Endothelial cell of umbilical vein (primary cell): Measurements from ENCODE around the gene COX4I1. TPM values are rescaled to one million over a fixed set of nuclear protein-coding genes. Genes with fewer than 3 reads are reported as not detected.

ENCODE experiments used
- BruUV-seq: library from RNA; stranded (reverse); fragments of 400-500 nt; replicated peaks from 2 replicates; lab custom pipeline; 2021; lab: Mats Ljungman, UMichigan
- CTCF ChIA-PET: fragments of 300-600, 350-600 bp; sonication (Branson Sonifier 250); formaldehyde crosslinking; loops from one replicate; lab custom pipeline; 2021; ENCODE audit warnings: antibody characterized with exemption, inconsistent platforms; lab: Charles Lee
- POLR2A ChIA-PET: fragments of 300-600, 350-600 bp; sonication (Branson Sonifier 250); formaldehyde crosslinking; loops from one replicate; lab custom pipeline; 2021; ENCODE audit warnings: antibody characterized with exemption, inconsistent platforms; lab: Charles Lee
- DNase-seq: peaks from one replicate; pipeline ENCODE4 v3.0.0-alpha.2; 2011; ENCODE audit warnings: low read depth, low spot score
- FAIRE-seq: peaks from 2 replicates; lab custom pipeline; 2011; peaks lifted over from hg19 to GRCh38; lab: Jason Lieb, UNC
- H2AFZ ChIP-seq: 2 replicates; pipeline ENCODE4 v1.6.0; 2012; ENCODE audit warnings: low read depth, low read length, control low read depth, inconsistent platforms
- H3K27ac ChIP-seq: 2 replicates; pipeline ENCODE4 v1.5.1; 2011; ENCODE audit warnings: low read depth, mild to moderate bottlenecking, control low read depth, low read length, moderate library complexity; ENCODE audit not compliant: insufficient read depth
- H3K27me3 ChIP-seq, 2 experiments: 2 replicates each; pipeline versions ENCODE4 v1.6.0 to v1.6.1; 2011; ENCODE audit warnings: low read length in 2 of 2, mixed read lengths in 1 of 2; ENCODE audit not compliant: control insufficient read depth in 2 of 2, insufficient read depth in 2 of 2
- H3K36me3 ChIP-seq, 2 experiments: 2 replicates in 1 of 2; 3 replicates in 1 of 2; pipeline ENCODE4 v1.5.1; 2011; ENCODE audit warnings: low read length in 2 of 2, mild to moderate bottlenecking in 1 of 2, moderate library complexity in 1 of 2; ENCODE audit not compliant: control insufficient read depth in 2 of 2, insufficient read depth in 2 of 2; ENCODE audit errors: extremely low read depth in 1 of 2
- H3K4me1 ChIP-seq: 3 replicates; pipeline ENCODE4 v1.5.1; 2011; ENCODE audit warnings: mild to moderate bottlenecking, low read length; ENCODE audit not compliant: control insufficient read depth, insufficient read depth; ENCODE audit errors: extremely low read depth
- H3K4me2 ChIP-seq: 2 replicates; pipeline ENCODE4 v1.6.1; 2011; ENCODE audit warnings: low read length, control low read depth, mixed read lengths; ENCODE audit not compliant: insufficient read depth
- H3K4me3 ChIP-seq, 3 experiments: fragments of 200-600 bp in 1 of 3; sonication (generic), shearing (Covaris generic) in 1 of 3; replicated peaks in 1 of 3; 2 replicates each; pipeline ENCODE4 v1.5.1; 2011 to 2016; ENCODE audit warnings: control low read depth in 3 of 3, low read length in 3 of 3, mild to moderate bottlenecking in 2 of 3, inconsistent platforms in 1 of 3, low read depth in 1 of 3, moderate library complexity in 1 of 3; ENCODE audit not compliant: insufficient read depth in 1 of 3
- H3K79me2 ChIP-seq: 2 replicates; pipeline ENCODE4 v1.6.0; 2012; ENCODE audit warnings: low read length, inconsistent platforms; ENCODE audit not compliant: control insufficient read depth, insufficient read depth
- H3K9ac ChIP-seq: replicated peaks from 2 replicates; pipeline ENCODE3; 2011; ENCODE audit warnings: low read length, control low read depth; ENCODE audit not compliant: insufficient read depth; ENCODE audit errors: extremely low read depth
- H3K9me1 ChIP-seq: replicated peaks from 3 replicates; pipeline ENCODE4 v1.6.0; 2011; ENCODE audit warnings: mild to moderate bottlenecking, low read length; ENCODE audit not compliant: control insufficient read depth, insufficient read depth; ENCODE audit errors: extremely low read depth
- H3K9me3 ChIP-seq: replicated peaks from 2 replicates; pipeline ENCODE4 v1.5.1; 2012; ENCODE audit warnings: low read length, inconsistent platforms; ENCODE audit not compliant: control insufficient read depth, insufficient read depth
- H4K20me1 ChIP-seq: replicated peaks from 2 replicates; pipeline ENCODE3; 2011; ENCODE audit warnings: mild to moderate bottlenecking, low read length; ENCODE audit not compliant: control insufficient read depth, insufficient read depth; ENCODE audit errors: extremely low read depth
- CTCF ChIP-seq, 2 donors: IDR thresholded peaks; 1 replicate in 1 of 2; 2 replicates in 1 of 2; pipeline ENCODE4 v1.5.1; 2011; ENCODE audit warnings: low read length in 2 of 2, mild to moderate bottlenecking in 2 of 2, moderate library complexity in 2 of 2, control low read depth in 1 of 2, inconsistent platforms in 1 of 2, low read depth in 1 of 2; ENCODE audit not compliant: insufficient read depth in 1 of 2; ENCODE audit errors: extremely low read depth in 1 of 2
- EZH2 ChIP-seq: IDR thresholded peaks from 2 replicates; pipeline ENCODE4 v1.6.1; 2012; ENCODE audit warnings: borderline replicate concordance, low read depth, mild to moderate bottlenecking, moderate library complexity, low read length, inconsistent platforms; ENCODE audit not compliant: severe bottlenecking
- FOS ChIP-seq: IDR thresholded peaks from 2 replicates; pipeline ENCODE4 v1.6.1; 2011; ENCODE audit warnings: mild to moderate bottlenecking, low read length, moderate library complexity, borderline replicate concordance; ENCODE audit not compliant: insufficient read depth
- GATA2 ChIP-seq: IDR thresholded peaks from 2 replicates; pipeline ENCODE4 v1.7.0; 2011; ENCODE audit warnings: low read depth, mild to moderate bottlenecking, moderate library complexity, mixed read lengths, low read length; ENCODE audit not compliant: insufficient read length, insufficient read depth
- JUN ChIP-seq: IDR thresholded peaks from 2 replicates; pipeline ENCODE4 v1.6.1; 2011; ENCODE audit warnings: borderline replicate concordance, low read depth; ENCODE audit not compliant: insufficient read length, insufficient read depth
- MYC ChIP-seq: IDR thresholded peaks from one replicate; pipeline ENCODE4 v1.6.1; 2011; ENCODE audit warnings: mild to moderate bottlenecking, low read depth, low read length
- POLR2A ChIP-seq: IDR thresholded peaks from 2 replicates; pipeline ENCODE4 v1.6.1; 2012; ENCODE audit warnings: low read depth, mild to moderate bottlenecking, control low read depth, low read length
- POLR2AphosphoS5 ChIP-seq: IDR thresholded peaks from 2 replicates; pipeline ENCODE4 v1.6.1; 2012; ENCODE audit warnings: low read depth, mild to moderate bottlenecking, control low read depth, low read length, moderate library complexity; ENCODE audit not compliant: insufficient read depth
- dilution Hi-C: fragments of 300-500 bp; cut with MboI; formaldehyde crosslinking; loops from one replicate; pipeline ENCODE4 v1.15.0; 2019; ENCODE audit warnings: low sequenced_read_pairs; ENCODE audit not compliant: extremely low pct_ligation_motif_present
- intact Hi-C: fragments of 100-400 bp; cut with micrococcal nuclease; formaldehyde crosslinking; loops from one replicate; pipeline ENCODE4 v1.10.0; 2022
- polyA plus RNA-seq, 4 experiments: library from polyadenylated mRNA; depleted of rRNA in 3 of 4; stranded (reverse) in 3 of 4; unstranded in 1 of 4; fragments of >200 nt; gene quantifications; 2 replicates each; pipeline versions ENCODE4 v1.2.1 to v1.2.3, GENCODE V29; 2011 to 2012; ENCODE audit warnings: missing spikeins in 1 of 4
- total RNA-seq: library from RNA; stranded (reverse); gene quantifications from 2 replicates; pipeline ENCODE4 v1.2.3, GENCODE V29; 2021
- TF ChIP-seq, protein P1 (sequence below): IDR thresholded peaks from 2 replicates; pipeline ENCODE4 v1.6.1; 2011; ENCODE audit not compliant: insufficient read depth, insufficient read length

COX4I1 gene
- total and polyA plus RNA-seq, 2 donors (not counting 3 experiments of a cell fraction or from before 2014, with no cell fraction given) = 560 to 953 TPM

DNA sequence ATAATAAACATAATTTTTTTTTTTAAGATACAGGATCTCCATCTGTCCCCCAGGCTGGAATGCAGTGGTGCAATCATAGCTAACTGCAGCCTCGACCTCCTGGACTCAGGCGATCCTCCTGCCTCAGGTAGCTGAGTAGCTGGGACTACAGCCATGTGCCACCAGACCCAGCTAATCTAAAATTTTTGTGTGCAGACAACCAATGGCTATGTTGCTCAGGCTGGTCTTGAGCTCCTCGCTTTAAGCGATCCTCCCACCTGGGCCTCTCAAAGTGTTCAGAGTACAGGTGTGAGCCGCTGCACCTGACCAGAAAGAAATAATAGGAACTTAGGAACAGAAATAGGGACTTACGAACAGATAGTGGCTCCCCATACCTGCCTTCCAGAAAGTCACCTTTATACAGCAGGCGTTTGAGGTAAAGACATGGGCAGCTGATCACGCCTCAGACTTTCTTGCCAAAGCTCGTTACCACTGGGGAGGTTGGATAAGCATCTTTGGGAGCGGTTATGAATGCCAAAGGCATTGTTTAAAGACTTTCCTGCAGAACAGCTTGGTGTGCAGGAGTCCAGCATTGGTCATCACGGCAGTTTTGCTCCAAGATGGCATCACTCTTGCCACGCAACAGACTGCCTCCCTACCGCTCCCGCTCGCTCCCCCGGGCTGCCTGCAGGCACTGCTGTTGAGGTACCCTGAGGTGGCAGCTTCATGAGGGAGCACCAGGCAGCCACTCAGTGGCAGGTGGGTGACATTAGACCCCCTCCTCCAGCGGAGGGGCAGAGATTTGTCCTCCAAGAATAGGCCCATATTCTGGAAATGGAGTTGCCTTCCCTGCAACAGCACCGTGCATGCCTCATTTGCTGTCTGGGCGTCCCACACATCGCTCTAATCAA is 13.6 kb downstream of the COX4I1 start:
- H3K9ac ChIP-seq = no peak overlapping the region
- TF ChIP-seq MYC (no peak), CTCF (IDR thresholded peaks at IDR 0.05; ENCODE audit: extremely low read depth in 1 of 2, insufficient read depth in 1 of 2, low read depth in 1 of 2, low read length in 2 of 2) (no peak), FOS (no peak), GATA2 (no peak), JUN (no peak), POLR2A (no peak), POLR2AphosphoS5 (no peak), EZH2 (no peak)
- TF ChIP-seq, protein P1, sequence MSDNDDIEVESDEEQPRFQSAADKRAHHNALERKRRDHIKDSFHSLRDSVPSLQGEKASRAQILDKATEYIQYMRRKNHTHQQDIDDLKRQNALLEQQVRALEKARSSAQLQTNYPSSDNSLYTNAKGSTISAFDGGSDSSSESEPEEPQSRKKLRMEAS = no peak
- H3K9me1 ChIP-seq = no peaks in the 10 kb centered on the region
- intact Hi-C loops = no loop called here
- dilution Hi-C loops = no loop called here
- H3K4me1 ChIP-seq = no peaks in the 10 kb centered on the region
- ChIA-PET POLR2A (no interaction called here), CTCF (interaction anchor here (1.4 to 2.5 kb wide), 3 partner anchors 8 to 203 kb away, joined by 7 to 9 read pairs (median 7); no protein-coding TSS in a partner anchor)
- H3K79me2 ChIP-seq = no peaks in the 10 kb centered on the region
- H3K4me3 ChIP-seq = no peak overlapping the region
- H3K36me3 ChIP-seq = no peaks in the 10 kb centered on the region
- no peaks in the 10 kb centered on the region for H4K20me1 ChIP-seq
- no TSS peak for BruUV-seq
- no peak for DNase-seq
- no peak overlapping the region for H2AFZ ChIP-seq
- FAIRE-seq = no peak
- H3K27ac ChIP-seq = no peak overlapping the region
- no peak overlapping the region for H3K4me2 ChIP-seq
- no peaks in the 10 kb centered on the region for H3K9me3 ChIP-seq
- H3K27me3 ChIP-seq = peaks cover 16 to 26% of the 10 kb centered on the region in 2 experiments
